NB4 (cell line): Measurements from ENCODE around the gene ZNF618.

Source experiments
- CTCF ChIP-seq: IDR thresholded peaks from one replicate; pipeline ENCODE4 v1.5.1; 2012; ENCODE audit warnings: low read depth, low read length
- MAX ChIP-seq: IDR thresholded peaks from 2 replicates; pipeline ENCODE4 v1.6.1; 2011; ENCODE audit warnings: low read depth, low read length
- MYC ChIP-seq: IDR thresholded peaks from 2 replicates; pipeline ENCODE4 v1.6.1; 2011; ENCODE audit warnings: low read depth, low read length
- POLR2A ChIP-seq: IDR thresholded peaks from 2 replicates; pipeline ENCODE4 v1.6.1; 2011; ENCODE audit warnings: mild to moderate bottlenecking; ENCODE audit not compliant: insufficient read length; ENCODE audit errors: extremely low read depth

- TF ChIP-seq CTCF (peak; percentile 5), POLR2A (no peak), MYC (no peak), MAX (no peak)
Measured at GRCh38 chr9:113998525-113999255, 122.6 kb downstream of the ZNF618 start.
